Astrocyte (in vitro differentiated cells and primary cell): ENCODE measurements around the gene MBD3L2B. TPM values are rescaled to one million over a fixed set of nuclear protein-coding genes. Genes with fewer than 3 reads are reported as not detected.
"Not testable (repeated sequence)": the region's sequence is repeated elsewhere in the genome, so short reads cannot be mapped to it uniquely, and the experiment has no call there.

ENCODE experiments used
- DNase-seq: peaks from one replicate; pipeline ENCODE4 v3.0.0-alpha.2; 2010; ENCODE audit warnings: low read depth
- FAIRE-seq: peaks from 2 replicates; lab custom pipeline; 2011; peaks lifted over from hg19 to GRCh38; lab: Jason Lieb, UNC
- H2AFZ ChIP-seq: 2 replicates; pipeline ENCODE4 v1.6.0; 2012; ENCODE audit warnings: low read depth, low read length, inconsistent platforms
- H3K27ac ChIP-seq: 2 replicates; pipeline ENCODE4 v1.5.1; 2011; ENCODE audit warnings: low read depth, low read length, inconsistent platforms
- H3K27me3 ChIP-seq: 2 replicates; pipeline ENCODE4 v1.6.0; 2011; ENCODE audit warnings: low read length, inconsistent platforms; ENCODE audit not compliant: insufficient read depth
- H3K36me3 ChIP-seq: 2 replicates; pipeline ENCODE4 v1.5.1; 2011; ENCODE audit warnings: low read length, inconsistent platforms; ENCODE audit not compliant: insufficient read depth
- H3K4me1 ChIP-seq: 2 replicates; pipeline ENCODE4 v1.5.1; 2011; ENCODE audit warnings: low read length, inconsistent platforms; ENCODE audit not compliant: insufficient read depth
- H3K4me2 ChIP-seq: 2 replicates; pipeline ENCODE4 v1.6.0; 2012; ENCODE audit warnings: low read length, inconsistent platforms
- H3K4me3 ChIP-seq: 2 replicates; pipeline ENCODE4 v1.5.1; 2011; ENCODE audit warnings: low read depth, mild to moderate bottlenecking, low read length, inconsistent platforms; ENCODE audit not compliant: insufficient read depth
- H3K79me2 ChIP-seq: 2 replicates; pipeline ENCODE4 v1.6.0; 2012; ENCODE audit warnings: mild to moderate bottlenecking, low read length, inconsistent platforms; ENCODE audit not compliant: insufficient read depth
- H3K9ac ChIP-seq: 2 replicates; pipeline ENCODE4 v1.6.0; 2012; ENCODE audit warnings: mild to moderate bottlenecking, low read length, inconsistent platforms
- H3K9me3 ChIP-seq: 2 replicates; pipeline ENCODE4 v1.5.1; 2012; ENCODE audit warnings: low read depth, mild to moderate bottlenecking, low read length, inconsistent platforms; ENCODE audit not compliant: insufficient read depth
- H4K20me1 ChIP-seq: 2 replicates; pipeline ENCODE4 v1.6.0; 2012; ENCODE audit warnings: low read length, inconsistent platforms; ENCODE audit not compliant: insufficient read depth
- H3K27ac Mint-ChIP-seq: one replicate; pipeline ENCODE4 v1.8.0; 2021; ENCODE audit warnings: mild to moderate bottlenecking, mixed read lengths; ENCODE audit not compliant: unreplicated experiment
- H3K27me3 Mint-ChIP-seq: one replicate; pipeline ENCODE4 v1.8.0; 2021; ENCODE audit warnings: low read depth, mixed read lengths; ENCODE audit not compliant: unreplicated experiment
- H3K36me3 Mint-ChIP-seq: one replicate; pipeline ENCODE4 v1.8.0; 2021; ENCODE audit warnings: low read depth, mixed read lengths; ENCODE audit not compliant: unreplicated experiment
- H3K4me1 Mint-ChIP-seq: one replicate; pipeline ENCODE4 v1.8.0; 2021; ENCODE audit warnings: low read depth, mixed read lengths; ENCODE audit not compliant: unreplicated experiment
- H3K4me3 Mint-ChIP-seq: one replicate; pipeline ENCODE4 v1.8.0; 2021; ENCODE audit warnings: mild to moderate bottlenecking, moderate library complexity, mixed read lengths; ENCODE audit not compliant: unreplicated experiment
- H3K9me3 Mint-ChIP-seq: one replicate; pipeline ENCODE4 v1.8.0; 2021; ENCODE audit warnings: mild to moderate bottlenecking, mixed read lengths; ENCODE audit not compliant: unreplicated experiment
- EZH2 ChIP-seq: IDR thresholded peaks from 2 replicates; pipeline ENCODE4 v1.6.1; 2012; ENCODE audit warnings: mild to moderate bottlenecking, low read length, inconsistent platforms; ENCODE audit not compliant: insufficient read depth
- total RNA-seq: library from RNA; stranded (reverse); gene quantifications from 2 replicates; pipeline ENCODE4 v1.2.1, GENCODE V29; 2021
- TF ChIP-seq, protein P1 (sequence below): IDR thresholded peaks from 2 replicates; pipeline ENCODE4 v1.5.1; 2011; ENCODE audit warnings: low read depth, mild to moderate bottlenecking, inconsistent platforms, low read length, moderate library complexity; ENCODE audit not compliant: insufficient read depth

The MBD3L2B gene
- total RNA-seq, 1 donor from 2014 or later, result not detected

DNA sequence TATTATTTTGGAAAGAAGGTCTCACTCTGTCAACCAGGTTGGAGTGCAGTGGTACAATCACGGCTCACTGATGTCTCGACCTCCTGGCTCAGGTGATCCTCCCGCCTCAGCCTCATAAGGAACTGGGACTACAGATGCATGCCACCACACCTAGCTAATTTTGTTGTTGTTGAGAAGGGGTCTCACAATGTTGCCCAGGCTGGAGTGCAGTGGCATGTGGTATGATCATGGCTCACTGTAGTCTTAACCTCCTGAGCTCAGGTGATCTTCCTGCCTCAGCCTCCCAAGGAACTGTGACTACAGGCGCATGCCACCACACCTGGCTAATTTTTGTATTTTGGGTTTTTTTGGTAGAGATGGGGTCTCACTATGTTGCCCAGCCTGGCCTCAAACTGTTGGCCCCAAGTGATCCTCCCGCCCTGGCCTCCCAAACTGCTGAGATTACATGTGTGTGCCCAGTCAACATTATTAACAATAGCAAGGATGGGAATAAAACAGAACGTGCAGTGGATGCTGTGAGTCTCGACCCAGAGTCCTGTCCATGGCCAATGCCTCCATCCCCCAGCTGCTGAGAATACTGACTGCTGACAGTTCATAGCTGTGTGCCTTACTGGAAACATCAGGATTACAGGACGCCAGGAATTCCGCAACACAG, 42.7 kb upstream of the MBD3L2B start:
- no peak overlapping the region for H3K4me3 Mint-ChIP-seq
- H3K36me3 Mint-ChIP-seq, result no peaks in the 10 kb centered on the region
- no peaks in the 10 kb centered on the region for H3K27me3 Mint-ChIP-seq
- DNase-seq, result no peak
- Histone ChIP-seq H4K20me1 (no peaks in the 10 kb centered on the region), H3K4me2 (no peak overlapping the region), H3K4me1 (no peaks in the 10 kb centered on the region), H3K4me3 (no peak overlapping the region), H3K27me3 (no peaks in the 10 kb centered on the region), H3K36me3 (no peaks in the 10 kb centered on the region), H3K79me2 (no peaks in the 10 kb centered on the region), H2AFZ (no peak overlapping the region), H3K9ac (no peak overlapping the region), H3K27ac (no peak overlapping the region), H3K9me3 (no peaks in the 10 kb centered on the region)
- no peak overlapping the region for H3K27ac Mint-ChIP-seq
- no peaks in the 10 kb centered on the region for H3K9me3 Mint-ChIP-seq
- peaks cover 5% of the 10 kb centered on the region for H3K4me1 Mint-ChIP-seq
- TF ChIP-seq EZH2, result no peak
- TF ChIP-seq, protein P1, sequence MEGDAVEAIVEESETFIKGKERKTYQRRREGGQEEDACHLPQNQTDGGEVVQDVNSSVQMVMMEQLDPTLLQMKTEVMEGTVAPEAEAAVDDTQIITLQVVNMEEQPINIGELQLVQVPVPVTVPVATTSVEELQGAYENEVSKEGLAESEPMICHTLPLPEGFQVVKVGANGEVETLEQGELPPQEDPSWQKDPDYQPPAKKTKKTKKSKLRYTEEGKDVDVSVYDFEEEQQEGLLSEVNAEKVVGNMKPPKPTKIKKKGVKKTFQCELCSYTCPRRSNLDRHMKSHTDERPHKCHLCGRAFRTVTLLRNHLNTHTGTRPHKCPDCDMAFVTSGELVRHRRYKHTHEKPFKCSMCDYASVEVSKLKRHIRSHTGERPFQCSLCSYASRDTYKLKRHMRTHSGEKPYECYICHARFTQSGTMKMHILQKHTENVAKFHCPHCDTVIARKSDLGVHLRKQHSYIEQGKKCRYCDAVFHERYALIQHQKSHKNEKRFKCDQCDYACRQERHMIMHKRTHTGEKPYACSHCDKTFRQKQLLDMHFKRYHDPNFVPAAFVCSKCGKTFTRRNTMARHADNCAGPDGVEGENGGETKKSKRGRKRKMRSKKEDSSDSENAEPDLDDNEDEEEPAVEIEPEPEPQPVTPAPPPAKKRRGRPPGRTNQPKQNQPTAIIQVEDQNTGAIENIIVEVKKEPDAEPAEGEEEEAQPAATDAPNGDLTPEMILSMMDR, result no peak
- FAIRE-seq, result no peak

DNA sequence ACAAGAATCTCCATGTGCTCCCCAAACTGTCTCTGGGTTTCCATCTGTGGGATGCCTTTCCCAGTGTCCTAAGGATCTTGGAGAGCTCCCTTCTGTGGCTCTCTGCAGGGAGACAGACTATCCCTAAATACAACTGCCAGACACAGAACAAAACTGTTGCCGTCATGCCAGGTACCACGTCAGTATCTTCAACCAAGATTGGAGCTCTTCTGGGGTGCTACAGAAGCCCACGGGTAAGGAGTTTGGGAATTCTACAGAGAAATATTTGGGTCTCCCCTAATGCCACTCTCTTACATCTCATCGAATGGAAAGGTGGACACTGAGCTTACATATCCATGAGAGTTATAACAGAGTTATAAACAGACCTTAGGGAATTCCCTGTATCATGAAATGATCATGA, 42.1 kb upstream of the MBD3L2B start:
- Mint-ChIP-seq H3K27ac (no peak overlapping the region), H3K9me3 (no peaks in the 10 kb centered on the region), H3K27me3 (no peaks in the 10 kb centered on the region), H3K36me3 (no peaks in the 10 kb centered on the region), H3K4me3 (no peak overlapping the region), H3K4me1 (peaks cover 5% of the 10 kb centered on the region)
- no peak overlapping the region for H2AFZ ChIP-seq
- DNase-seq (no peak), FAIRE-seq (no peak)
- TF ChIP-seq, protein P1, result no peak
- no peak for TF ChIP-seq EZH2
- H3K27ac ChIP-seq, result no peak overlapping the region
- H4K20me1 ChIP-seq, result no peaks in the 10 kb centered on the region
- no peak overlapping the region for H3K4me3 ChIP-seq
- no peaks in the 10 kb centered on the region for H3K79me2 ChIP-seq
- no peaks in the 10 kb centered on the region for H3K36me3 ChIP-seq
- H3K27me3 ChIP-seq, result no peaks in the 10 kb centered on the region
- no peak overlapping the region for H3K9ac ChIP-seq
- no peaks in the 10 kb centered on the region for H3K9me3 ChIP-seq
- no peak overlapping the region for H3K4me2 ChIP-seq
- H3K4me1 ChIP-seq, result no peaks in the 10 kb centered on the region

- H3K4me1 Mint-ChIP-seq, result not testable (repeated sequence)
These were observed 38.7 kb upstream of the MBD3L2B start for GRCh38 chr19:7059977-7060376.

GRCh38 chr19:7058576-7058975, 37.3 kb upstream of the MBD3L2B start, which contains the start of gene MBD3L3:
Gene MBD3L3, minus strand, starts transcription at chr19:7058676. Its CDS starts 71 bp downstream, at chr19:7058605.
- not testable (repeated sequence) for H3K4me1 ChIP-seq, H3K9ac ChIP-seq, H3K4me3 ChIP-seq, H3K27ac Mint-ChIP-seq, DNase-seq, H3K27me3 ChIP-seq, H3K9me3 ChIP-seq, H3K36me3 ChIP-seq, H3K79me2 ChIP-seq, H3K27ac ChIP-seq, FAIRE-seq, H3K4me1 Mint-ChIP-seq, H4K20me1 ChIP-seq, H3K4me2 ChIP-seq, H3K9me3 Mint-ChIP-seq, H3K36me3 Mint-ChIP-seq, H3K27me3 Mint-ChIP-seq, H3K4me3 Mint-ChIP-seq, H2AFZ ChIP-seq

More at GRCh38 chr19:7059977-7060376, 38.7 kb upstream of the MBD3L2B start:
- not testable (repeated sequence) for FAIRE-seq, DNase-seq, H3K79me2 ChIP-seq, H2AFZ ChIP-seq, H3K27ac ChIP-seq, H3K9ac ChIP-seq, H3K4me3 Mint-ChIP-seq, H3K4me2 ChIP-seq, H3K4me3 ChIP-seq, H3K4me1 ChIP-seq, H3K9me3 Mint-ChIP-seq, H3K9me3 ChIP-seq, H3K27me3 ChIP-seq, H3K27me3 Mint-ChIP-seq, H3K36me3 Mint-ChIP-seq, H3K36me3 ChIP-seq, H4K20me1 ChIP-seq, H3K27ac Mint-ChIP-seq

DNA sequence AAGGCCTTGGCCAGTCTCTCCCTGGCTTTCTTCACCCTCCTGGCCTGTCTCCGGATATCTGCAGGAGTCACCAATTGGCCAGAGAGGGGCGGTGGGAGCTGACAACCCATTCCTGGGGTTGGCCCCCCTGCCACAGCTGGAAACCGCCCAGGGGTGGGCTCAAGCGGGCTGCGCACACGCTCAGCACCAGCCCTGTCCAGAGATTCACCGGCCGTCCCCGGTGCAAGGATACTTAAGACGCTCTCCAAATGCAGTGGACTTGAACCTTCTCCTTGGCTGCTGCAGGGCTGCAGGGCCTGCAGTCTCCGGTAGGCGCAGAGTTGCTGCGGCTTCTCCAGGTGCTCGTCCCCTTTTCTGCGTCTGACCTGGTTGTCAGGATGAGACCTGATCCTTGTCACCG, 35.1 kb upstream of the MBD3L2B start:
- not testable (repeated sequence) for FAIRE-seq, H3K4me1 ChIP-seq, H3K4me2 ChIP-seq, H3K27me3 ChIP-seq, H3K27ac Mint-ChIP-seq, H3K27me3 Mint-ChIP-seq, H3K9me3 ChIP-seq, H3K27ac ChIP-seq, H3K4me3 ChIP-seq, H2AFZ ChIP-seq, DNase-seq, H3K36me3 Mint-ChIP-seq, H3K9ac ChIP-seq, H3K9me3 Mint-ChIP-seq, H4K20me1 ChIP-seq, H3K36me3 ChIP-seq, H3K4me3 Mint-ChIP-seq, H3K79me2 ChIP-seq, H3K4me1 Mint-ChIP-seq
